NCI-H2196 treated with DMSO at 0.1 percent for 48 hours (cell line): ENCODE measurements around the gene RFT1.

Experiments
- DNase-seq: peaks from one replicate; lab custom pipeline; 2025; ENCODE audit not compliant: unreplicated experiment; lab: John Stamatoyannopoulos, UW

RFT1 gene

GRCh38 chr3:53038679-53039375 lies 91.4 kb downstream of the RFT1 start:
- DNase-seq: no peak
